Activated CD4-positive, alpha-beta T cell treated with anti-CD3 and anti-CD28 coated beads for 4 hours (primary cell): Measurements from ENCODE around the gene CXXC5.
"Not testable (repeated sequence)": the region's sequence is repeated elsewhere in the genome, so short reads cannot be mapped to it uniquely, and the experiment has no call there.

Source experiments
- DNase-seq, 2 donors: peaks; one replicate each; pipeline ENCODE4 v3.0.0-alpha.2; 2020

Gene CXXC5

GRCh38 chr5:139648205-139649081 is at the start of gene CXXC5:
CXXC5 (plus strand) TSS chr5:139648349; CDS start chr5:139680524, 32,175 bp downstream.
- DNase-seq, result peak in 1 of 2 donors; percentile 52

DNA sequence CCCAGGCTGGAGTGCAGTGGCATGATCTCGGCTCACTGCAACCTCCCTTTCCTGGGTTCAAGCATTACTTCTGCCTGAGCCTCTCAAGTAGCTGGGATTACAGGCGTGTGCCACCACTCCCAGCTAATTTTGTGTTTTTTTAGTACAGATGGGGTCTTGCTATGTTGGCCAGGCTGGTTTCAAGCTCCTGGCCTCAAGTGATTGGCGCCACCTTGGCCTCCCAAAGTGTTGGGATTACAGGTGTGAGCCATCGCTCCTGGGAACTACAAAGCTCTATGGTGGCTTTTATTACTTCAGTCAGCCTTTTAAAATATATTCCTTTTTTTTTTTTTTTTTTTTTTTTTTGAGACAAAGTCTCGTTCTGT is 49.6 kb upstream of the CXXC5 start:
- DNase-seq, result not testable (repeated sequence)

GRCh38 chr5:139600336-139600949 is 47.7 kb upstream of the CXXC5 start:
- no peak for DNase-seq

- DNase-seq, result no peak
Observed at GRCh38 chr5:139601429-139601828, 46.7 kb upstream of the CXXC5 start.

DNA sequence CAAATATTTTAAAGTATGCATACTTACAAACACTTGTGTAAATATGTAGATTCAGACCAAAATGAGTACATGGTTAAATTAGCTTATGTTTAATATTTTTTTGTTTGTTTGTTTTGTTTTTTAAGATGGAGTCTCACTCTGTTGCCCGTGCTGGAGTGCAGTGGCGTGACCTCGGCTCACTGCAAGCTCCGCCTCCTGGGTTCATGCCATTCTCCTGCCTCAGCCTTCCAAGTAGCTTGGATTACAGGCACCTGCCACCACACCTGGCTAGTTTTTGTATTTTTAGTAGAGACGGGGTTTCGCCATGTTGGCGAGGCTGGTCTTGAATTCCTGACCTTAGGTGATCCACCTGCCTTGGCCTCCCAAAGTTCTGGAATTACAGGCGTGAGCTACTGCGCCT is 46.2 kb upstream of the CXXC5 start:
- not testable (repeated sequence) for DNase-seq

DNA sequence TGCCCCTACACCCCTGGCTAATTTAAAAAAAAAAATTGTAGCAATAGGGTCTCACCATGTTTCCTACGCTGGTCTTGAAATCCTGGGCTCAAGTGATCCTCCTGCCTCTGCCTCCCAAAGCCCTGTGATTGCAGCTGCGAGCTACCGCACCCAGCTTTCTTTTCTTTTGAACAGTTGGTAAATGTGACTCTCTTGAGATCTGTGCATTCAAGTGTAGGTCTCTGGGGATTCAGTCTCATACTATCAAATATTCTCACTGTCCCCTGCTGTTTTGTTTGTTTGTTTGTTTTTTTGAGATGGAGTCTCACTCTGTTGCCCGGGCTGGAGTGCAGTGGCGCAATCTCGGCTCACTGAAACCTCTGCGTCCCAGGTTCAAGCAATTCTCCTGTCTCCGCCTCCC is 42.3 kb upstream of the CXXC5 start:
- no peak for DNase-seq

DNA sequence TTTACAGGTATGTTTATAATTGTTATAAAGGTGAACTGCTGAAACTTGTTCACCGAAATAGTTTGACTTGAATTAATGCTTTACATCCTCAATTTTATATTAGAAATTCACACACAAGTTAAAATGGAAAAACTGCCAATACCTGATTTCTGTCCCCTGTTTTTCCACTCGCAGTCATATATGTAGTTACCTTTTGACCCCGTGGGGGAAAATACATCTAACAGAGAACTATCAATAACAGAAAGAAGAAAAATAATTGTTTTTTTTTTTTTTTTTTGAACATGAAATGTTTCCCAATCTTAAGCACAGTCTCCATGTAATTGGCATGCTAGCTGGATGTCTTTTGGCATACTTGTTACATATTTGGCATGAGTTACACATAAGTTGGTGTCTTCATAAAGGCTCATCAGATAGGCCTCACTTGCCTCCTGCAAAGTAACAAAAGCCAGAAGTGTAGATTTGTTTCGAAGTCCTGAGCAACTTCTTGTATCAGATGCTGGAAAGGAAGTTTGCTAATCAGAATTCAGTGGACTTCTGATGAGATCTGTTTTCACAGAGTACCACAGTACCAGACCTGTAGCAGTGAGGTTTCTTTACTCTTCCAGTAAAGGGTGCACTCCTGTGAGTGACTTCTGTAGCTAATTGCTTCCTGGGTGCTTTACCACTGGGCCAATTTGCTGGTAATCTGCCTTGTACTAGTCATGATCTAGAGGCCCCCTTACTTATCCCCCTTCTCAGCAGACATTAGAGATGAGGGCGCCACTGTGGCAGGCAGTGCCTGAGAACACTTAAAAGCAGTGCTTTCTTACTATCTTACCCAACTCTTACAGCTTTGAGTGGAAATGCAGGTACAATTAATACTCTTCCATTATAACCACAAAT is 36.2 kb upstream of the CXXC5 start:
- DNase-seq, result no peak

- no peak for DNase-seq
Observed at GRCh38 chr5:139619861-139620260, 28.3 kb upstream of the CXXC5 start.

GRCh38 chr5:139625398-139625797 is 22.8 kb upstream of the CXXC5 start:
- not testable (repeated sequence) for DNase-seq

- no peak for DNase-seq
Observed at GRCh38 chr5:139630855-139631254, 17.3 kb upstream of the CXXC5 start.

- no peak for DNase-seq
Observed at GRCh38 chr5:139631520-139632165, 16.5 kb upstream of the CXXC5 start.

GRCh38 chr5:139633295-139634027 is 14.7 kb upstream of the CXXC5 start:
- peak; percentile 51 to 61 for DNase-seq

- DNase-seq, result no peak
Observed at GRCh38 chr5:139634028-139634325, 14.2 kb upstream of the CXXC5 start.

- no peak for DNase-seq
Observed at GRCh38 chr5:139634541-139634940, 13.6 kb upstream of the CXXC5 start.

DNA sequence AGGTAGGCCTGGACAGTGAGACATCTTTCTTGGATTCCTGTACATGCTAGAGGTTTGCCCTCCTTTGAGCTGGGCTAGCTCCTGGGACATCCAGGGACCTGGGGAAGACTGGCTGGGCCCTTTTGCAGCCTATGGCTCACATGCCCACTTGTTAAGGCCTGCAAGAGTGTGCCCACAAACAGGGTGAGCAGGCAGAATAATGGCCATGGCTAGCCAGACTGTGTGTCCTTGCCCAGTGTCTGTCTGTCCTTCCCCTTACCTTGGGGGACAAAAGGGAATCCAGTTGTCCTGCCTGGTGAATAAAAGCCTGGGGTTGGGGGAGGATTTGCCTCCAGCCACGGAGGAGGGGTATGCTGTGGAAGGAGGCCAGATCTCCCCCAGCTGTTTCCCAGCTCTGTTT is 13.0 kb upstream of the CXXC5 start:
- DNase-seq, result no peak

DNA sequence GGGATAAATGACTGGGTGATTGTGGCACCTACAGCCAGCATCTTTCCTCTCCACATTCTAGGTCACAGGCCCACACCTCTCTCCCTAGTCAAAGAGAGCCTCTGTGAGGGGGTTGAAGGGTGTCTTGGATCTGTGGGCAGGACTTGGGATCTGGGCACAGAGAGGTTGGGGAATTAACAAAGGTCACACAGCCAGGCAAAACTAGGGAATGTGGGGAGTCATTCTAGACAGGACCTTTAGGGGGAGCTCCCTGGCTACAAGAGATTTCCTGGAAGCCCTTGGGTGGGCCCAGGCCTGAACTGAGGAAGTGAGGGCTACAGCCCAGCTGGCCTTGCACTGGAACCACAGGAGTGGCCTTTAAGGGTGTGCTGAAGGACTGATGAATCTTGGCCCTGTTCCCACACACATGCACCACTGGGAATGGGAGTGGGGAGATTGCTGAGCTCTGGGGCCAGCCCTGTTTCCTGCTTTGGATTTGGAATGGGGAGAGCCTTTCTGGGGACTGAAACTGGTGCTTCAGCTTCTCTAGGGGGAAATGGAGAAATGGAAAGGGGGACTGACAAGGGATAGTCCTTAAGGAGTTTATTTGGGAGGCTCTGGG is 12.4 kb upstream of the CXXC5 start:
- no peak for DNase-seq

DNA sequence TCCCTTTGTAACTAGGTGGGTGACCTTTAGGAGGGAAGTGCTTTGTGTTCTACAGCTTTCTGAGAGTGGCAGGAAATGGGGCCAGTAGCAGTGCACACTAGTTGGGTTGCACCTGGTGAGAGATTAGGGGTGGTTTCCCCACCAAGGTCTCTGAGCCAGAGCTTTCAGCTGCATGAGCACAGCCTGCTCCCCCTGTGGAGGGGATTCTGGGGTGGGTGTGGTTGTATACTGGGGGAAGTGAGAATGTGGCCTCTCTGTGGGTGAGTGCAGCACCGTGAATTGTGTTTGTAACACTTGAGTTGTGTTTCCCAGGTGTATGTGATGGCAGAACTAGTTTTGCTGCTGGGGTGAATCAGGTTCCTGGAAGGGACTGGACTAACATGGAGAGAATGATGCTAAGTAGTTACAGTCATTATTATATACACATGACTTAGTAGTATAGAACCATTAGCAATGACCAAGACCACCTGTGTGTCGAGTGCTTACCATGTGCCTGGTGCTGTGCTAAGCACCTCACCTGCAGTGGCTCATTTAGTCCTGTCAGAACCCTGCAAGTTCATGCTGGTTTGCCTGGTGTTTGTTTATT is 11.8 kb upstream of the CXXC5 start:
- DNase-seq, result peak; percentile 31 to 39

DNA sequence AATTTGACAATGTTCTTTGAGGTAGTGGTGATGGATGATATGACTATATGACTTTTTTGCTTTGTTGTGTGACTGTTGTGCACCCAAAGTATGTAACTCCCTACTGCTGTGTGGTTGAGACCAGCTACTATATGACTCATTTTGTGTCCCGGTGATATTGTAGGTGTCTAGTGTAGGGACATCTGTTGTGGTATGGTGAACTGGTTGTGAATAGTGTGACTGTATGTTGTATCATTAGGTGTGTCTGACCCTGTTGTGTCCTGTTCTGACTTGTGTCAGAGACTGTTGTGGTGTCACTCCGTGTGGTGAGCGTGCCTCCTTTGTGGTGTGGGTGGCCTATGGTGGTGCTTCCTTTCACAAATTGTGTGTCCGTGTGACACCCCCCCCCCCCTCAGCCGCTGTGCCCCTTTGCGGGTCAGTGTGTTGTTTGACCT is 11.2 kb upstream of the CXXC5 start:
- peak in 1 of 2 donors; percentile 20 for DNase-seq

- DNase-seq, result peak; percentile 33 to 38
Observed at GRCh38 chr5:139637438-139638089, 10.6 kb upstream of the CXXC5 start.

DNA sequence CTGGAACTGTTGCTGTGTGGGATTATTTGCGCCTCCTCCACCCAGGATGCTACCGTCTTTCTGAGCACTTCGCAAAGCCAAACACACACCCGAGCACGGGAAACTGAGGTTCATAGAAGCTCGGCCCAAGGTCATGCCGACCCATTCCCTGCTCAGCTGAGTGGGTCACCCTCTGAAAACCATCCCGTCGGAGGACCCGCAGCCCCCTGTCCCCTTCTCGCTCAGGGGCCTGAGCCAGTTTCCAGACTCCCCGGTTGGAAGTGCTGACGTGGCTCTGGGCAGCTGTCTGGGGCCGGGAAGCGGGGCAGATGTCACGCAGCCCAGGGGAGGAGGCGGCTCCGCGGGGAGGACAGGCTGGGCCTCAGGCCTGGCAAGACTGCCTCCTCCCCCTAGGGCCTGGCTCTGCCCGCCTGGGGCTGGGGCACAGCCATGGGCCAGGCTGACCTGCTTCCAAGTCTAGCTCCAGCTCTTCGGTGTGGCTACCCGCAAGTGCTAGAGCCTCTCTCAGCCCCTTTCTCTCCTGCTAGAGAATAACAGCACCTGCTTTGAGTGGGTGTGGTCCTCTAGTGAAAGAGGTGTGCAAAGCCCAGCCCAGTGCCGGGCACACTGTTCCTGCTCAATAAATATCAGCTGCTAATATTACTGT is 9.9 kb upstream of the CXXC5 start:
- DNase-seq, result no peak
